Stromal cell of bone marrow (primary cell): ENCODE data around the gene NKX2-4.
"Not testable (repeated sequence)": the region's sequence is repeated elsewhere in the genome, so short reads cannot be mapped to it uniquely, and the experiment has no call there.

Experiments used
- DNase-seq: peaks from one replicate; pipeline ENCODE4 v3.0.0-alpha.2; 2012; ENCODE audit warnings: low read depth

NKX2-4 gene

GRCh38 chr20:21397341-21398108 lies at the start of gene NKX2-4:
Gene NKX2-4 (minus strand): TSS chr20:21397526. CDS start chr20:21397399, 127 bp downstream.
- no peak for DNase-seq

GRCh38 chr20:21437816-21438215 lies 40.5 kb upstream of the NKX2-4 start:
- no peak for DNase-seq

GRCh38 chr20:21437248-21437647 lies 39.9 kb upstream of the NKX2-4 start:
- DNase-seq: no peak

GRCh38 chr20:21436205-21436604 lies 38.9 kb upstream of the NKX2-4 start:
- peak; percentile 70 for DNase-seq

GRCh38 chr20:21435576-21435975 lies 38.2 kb upstream of the NKX2-4 start:
- no peak for DNase-seq

GRCh38 chr20:21433329-21433890 lies 36.1 kb upstream of the NKX2-4 start:
- DNase-seq: peak; percentile 18

- no peak for DNase-seq
These were observed 35.6 kb upstream of the NKX2-4 start for GRCh38 chr20:21432911-21433310.

GRCh38 chr20:21430020-21430419 lies 32.7 kb upstream of the NKX2-4 start:
- no peak for DNase-seq

- DNase-seq: no peak
These were observed 27.5 kb upstream of the NKX2-4 start for GRCh38 chr20:21424846-21425245.

GRCh38 chr20:21423712-21424111 lies 26.4 kb upstream of the NKX2-4 start:
- DNase-seq: not testable (repeated sequence)

- no peak for DNase-seq
These were observed 24.4 kb upstream of the NKX2-4 start for GRCh38 chr20:21421601-21422236.

- not testable (repeated sequence) for DNase-seq
These were observed 21.8 kb upstream of the NKX2-4 start for GRCh38 chr20:21419147-21419546.

GRCh38 chr20:21413996-21414395 lies 16.7 kb upstream of the NKX2-4 start:
- not testable (repeated sequence) for DNase-seq

- DNase-seq: no peak
These were observed 14.4 kb upstream of the NKX2-4 start for GRCh38 chr20:21411725-21412124.

GRCh38 chr20:21399005-21399475 lies 1.7 kb upstream of the NKX2-4 start:
- DNase-seq: no peak

- DNase-seq: no peak
These were observed 1.0 kb upstream of the NKX2-4 start for GRCh38 chr20:21398109-21399004.

- no peak for DNase-seq
These were observed 556 bp downstream of the NKX2-4 start for GRCh38 chr20:21396599-21397340.

- DNase-seq: no peak
These were observed 1.4 kb downstream of the NKX2-4 start for GRCh38 chr20:21395666-21396598.

GRCh38 chr20:21395051-21395665 lies 2.2 kb downstream of the NKX2-4 start:
- DNase-seq: no peak

- no peak for DNase-seq
These were observed 2.8 kb downstream of the NKX2-4 start for GRCh38 chr20:21394551-21394950.
